B cell (primary cell): ENCODE data around the gene NFKBIL1. TPM values are rescaled to one million over a fixed set of nuclear protein-coding genes. Genes with fewer than 3 reads are reported as not detected.
A peak's percentile ranks its signal among the peaks of the same experiment; 100 is the strongest.

ENCODE experiments used
- ATAC-seq: fragments of 200-7000 bp; cut with Tn5 transposase; one replicate; pipeline ENCODE4 v1.10.0; 2021; ENCODE audit warnings: low read depth, mild to moderate bottlenecking, moderate number of reproducible peaks, moderate library complexity
- CTCF ChIA-PET: fragments of 350-600 bp; sonication (Branson Sonifier 250); formaldehyde crosslinking; loops from one replicate; lab custom pipeline; 2021; ENCODE audit warnings: antibody characterized with exemption, inconsistent platforms; lab: Charles Lee
- POLR2A ChIA-PET: fragments of 350-600 bp; sonication (Branson Sonifier 250); formaldehyde crosslinking; loops from one replicate; lab custom pipeline; 2021; ENCODE audit warnings: antibody characterized with exemption; lab: Charles Lee
- DNase-seq: peaks from one replicate; pipeline ENCODE4 v3.0.0; 2013
- H2AFZ ChIP-seq: 2 replicates; pipeline ENCODE4 v1.6.1; 2012; ENCODE audit warnings: mild to moderate bottlenecking, low read depth, low read length; ENCODE audit not compliant: insufficient read depth, poor library complexity, severe bottlenecking
- H3K27ac ChIP-seq, 2 donors: 1 replicate in 1 of 2; 2 replicates in 1 of 2; pipeline ENCODE4 v1.5.1; 2012 to 2013; ENCODE audit warnings: low read length in 2 of 2, mild to moderate bottlenecking in 2 of 2, moderate library complexity in 1 of 2
- H3K27me3 ChIP-seq, 4 experiments: fragments of 200-600 bp in 1 of 4; sonication (generic) in 1 of 4; replicated peaks in 1 of 4; 1 replicate in 2 of 4; 2 replicates in 2 of 4; pipeline versions ENCODE4 v1.6.1 to v1.7.0; 2013 to 2016; ENCODE audit warnings: low read length in 3 of 4, mild to moderate bottlenecking in 2 of 4, mixed read lengths in 1 of 4, moderate library complexity in 1 of 4; ENCODE audit not compliant: insufficient read depth in 4 of 4, control insufficient read depth in 3 of 4; ENCODE audit errors: control extremely low read depth in 1 of 4
- H3K36me3 ChIP-seq, 2 experiments: replicated peaks in 1 of 2; 1 replicate in 1 of 2; 2 replicates in 1 of 2; pipeline versions ENCODE4 v1.6.1 to v1.7.1; 2013; ENCODE audit warnings: low read length in 1 of 2; ENCODE audit not compliant: insufficient read depth in 2 of 2, control insufficient read depth in 1 of 2; ENCODE audit errors: control extremely low read depth in 1 of 2, extremely low read depth in 1 of 2
- H3K4me1 ChIP-seq, 2 donors: fragments of 200-600 bp in 1 of 2; sonication (generic) in 1 of 2; 1 replicate in 1 of 2; 2 replicates in 1 of 2; pipeline versions ENCODE4 v1.5.1 to v1.6.1; 2013 to 2017; ENCODE audit warnings: low read length in 2 of 2; ENCODE audit not compliant: control insufficient read depth in 2 of 2, insufficient read depth in 2 of 2
- H3K4me2 ChIP-seq: replicated peaks from 2 replicates; pipeline ENCODE3; 2012; ENCODE audit warnings: mild to moderate bottlenecking, low read depth, low read length; ENCODE audit not compliant: poor library complexity, severe bottlenecking
- H3K4me3 ChIP-seq, 5 experiments: fragments of 200-600 bp in 1 of 5; sonication (generic) in 1 of 5; 1 replicate in 3 of 5; 2 replicates in 2 of 5; pipeline versions ENCODE4 v1.5.1 to v1.7.0; 2011 to 2016; ENCODE audit warnings: low read length in 4 of 5, mild to moderate bottlenecking in 4 of 5, low read depth in 2 of 5, control low read depth in 1 of 5, moderate library complexity in 1 of 5; ENCODE audit not compliant: insufficient read depth in 1 of 5; ENCODE audit errors: control extremely low read depth in 1 of 5, extremely low read depth in 1 of 5
- H3K79me2 ChIP-seq: fragments of 200-600 bp; sonication (generic); one replicate; pipeline ENCODE4 v1.6.0; 2016; ENCODE audit warnings: low read length; ENCODE audit not compliant: control insufficient read depth, insufficient read depth
- H3K9ac ChIP-seq: fragments of 200-600 bp; sonication (generic); 2 replicates; pipeline ENCODE4 v1.6.1; 2017; ENCODE audit warnings: mild to moderate bottlenecking, low read length, moderate library complexity
- H3K9me3 ChIP-seq, 3 donors: one replicate each; pipeline versions ENCODE4 v1.6.1 to v1.7.1; 2013; ENCODE audit warnings: low read length in 2 of 3; ENCODE audit not compliant: control insufficient read depth in 2 of 3, insufficient read depth in 1 of 3; ENCODE audit errors: control extremely low read depth in 1 of 3
- H4K20me1 ChIP-seq: 2 replicates; pipeline ENCODE4 v1.6.0; 2012; ENCODE audit warnings: mild to moderate bottlenecking, low read length; ENCODE audit not compliant: insufficient read depth, control insufficient read depth, poor library complexity, severe bottlenecking
- H3K27ac Mint-ChIP-seq: one replicate; pipeline ENCODE4 v1.8.0; 2021; ENCODE audit warnings: mixed read lengths
- H3K27me3 Mint-ChIP-seq: one replicate; pipeline ENCODE4 v1.8.0; 2021; ENCODE audit warnings: mixed read lengths
- H3K4me1 Mint-ChIP-seq: one replicate; pipeline ENCODE4 v1.8.0; 2021; ENCODE audit warnings: mixed read lengths
- H3K4me3 Mint-ChIP-seq: one replicate; pipeline ENCODE4 v1.8.0; 2021; ENCODE audit warnings: mixed read lengths
- H3K9me3 Mint-ChIP-seq: one replicate; pipeline ENCODE4 v1.8.0; 2022; ENCODE audit warnings: mixed read lengths; ENCODE audit not compliant: insufficient read depth
- CTCF ChIP-seq: fragments of 200-600 bp; IDR thresholded peaks from one replicate; pipeline ENCODE4 v1.8.0; 2022; ENCODE audit warnings: antibody characterized with exemption, mild to moderate bottlenecking
- EZH2 ChIP-seq: IDR thresholded peaks from 2 replicates; pipeline ENCODE4 v1.6.1; 2012; ENCODE audit warnings: borderline replicate concordance, low read depth, mild to moderate bottlenecking, moderate library complexity, low read length; ENCODE audit not compliant: insufficient read depth, poor library complexity, severe bottlenecking
- WGBS: methylation state at CpG from one replicate; pipeline ENCODE4 v1.1.5; 2013; ENCODE audit warnings: missing lambda C conversion rate; ENCODE audit not compliant: insufficient coverage; 5-methylcytosine and 5-hydroxymethylcytosine counted together
- intact Hi-C: fragments of 100-400 bp; cut with micrococcal nuclease; formaldehyde crosslinking; loops from one replicate; pipeline ENCODE4 v1.10.0; 2022
- polyA plus RNA-seq: library from polyadenylated mRNA; depleted of rRNA; stranded (reverse); fragments of >200 nt; gene quantifications from 2 replicates; pipeline ENCODE4 v1.2.3, GENCODE V29; 2012
- total RNA-seq, 2 donors: library from RNA; stranded (reverse); fragments of 120-200 nt in 1 of 2; gene quantifications; 1 replicate in 1 of 2; 2 replicates in 1 of 2; pipeline versions ENCODE4 v1.2.3 to v1.2.4, GENCODE V29; 2013 to 2022

NFKBIL1 gene
- total and polyA plus RNA-seq, 2 donors (not counting 1 experiment from before 2014, with no cell fraction given): 10.3 to 18.4 TPM

GRCh38 chr6:31578184-31579118, 31.0 kb downstream of the NFKBIL1 start:
- Mint-ChIP-seq H3K9me3 (no peaks in the 10 kb centered on the region), H3K27ac (peak overlapping the region; percentile 99), H3K27me3 (no peaks in the 10 kb centered on the region), H3K4me3 (peak overlapping the region; percentile 98), H3K4me1 (peaks cover 83% of the 10 kb centered on the region)
- Histone ChIP-seq H2AFZ (no peak overlapping the region), H3K4me2 (peak overlapping the region; percentile 88), H4K20me1 (peaks cover 33% of the 10 kb centered on the region), H3K9me3 (no peaks in the 10 kb centered on the region), H3K36me3 (peaks cover 2 to 41% of the 10 kb centered on the region in 2 experiments), H3K4me1 (peaks cover 65 to 83% of the 10 kb centered on the region in 2 donors), H3K27ac (peak overlapping the region; percentile 95 to 97), H3K79me2 (peaks cover 89% of the 10 kb centered on the region), H3K4me3 (peak overlapping the region in 2 of 5 experiments; percentile 11 to 15), H3K27me3 (no peaks in the 10 kb centered on the region), H3K9ac (peak overlapping the region; percentile 10)
- TF ChIP-seq EZH2 (no peak), CTCF (no peak)
- WGBS: 77% methylated on average over 5 of the region's 12 CpGs
- CTCF ChIA-PET: interaction anchor here (2.7 to 35.3 kb wide), 3 partner anchors 17 to 252 kb away, joined by 10 to 2241 read pairs (median 1108); partner anchors contain the start of genes ATP6V1G2, LST1, LTA and NCR3
- POLR2A ChIA-PET: interaction anchor here (0.5 to 42.6 kb wide), 3 partner anchors 6 to 25 kb away, joined by 6 to 1450 read pairs (median 1450); partner anchors contain the start of genes ATP6V1G2, LST1, LTA and LTB
- intact Hi-C loops: no loop called here
- ATAC-seq: no peak
- peak; percentile 27 for DNase-seq
